Right ventricle myocardium inferior (tissue), 1 donor: ENCODE results near the gene ABCC10. TPM values are rescaled to one million over a fixed set of nuclear protein-coding genes. Genes with fewer than 3 reads are reported as not detected.

ENCODE experiments used
- ATAC-seq: fragments of 200-7000 bp; cut with Tn5 transposase; one replicate; pipeline ENCODE4 v1.9.1; 2020; ENCODE audit warnings: mild to moderate bottlenecking, moderate library complexity
- DNase-seq: peaks from one replicate; pipeline ENCODE4 v3.0.0; 2021; ENCODE audit errors: missing footprints
- intact Hi-C: fragments of 100-400 bp; cut with DNase I; formaldehyde crosslinking; loops from one replicate; pipeline ENCODE4 v1.11.0; 2022
- total RNA-seq: library from RNA; stranded (reverse); fragmentation: NEBNext Ultra II Directional; extraction: Animal tissue kit (Norgen Biotek cat#: 25700); gene quantifications from one replicate; pipeline ENCODE4 v1.2.1, GENCODE V29; 2021
- donor health status: DM: no; HTN: yes; CAD: no; lungs with severe emphysema.

ABCC10 gene
- total RNA-seq, 1 donor from 2014 or later = 14.8 TPM

DNA sequence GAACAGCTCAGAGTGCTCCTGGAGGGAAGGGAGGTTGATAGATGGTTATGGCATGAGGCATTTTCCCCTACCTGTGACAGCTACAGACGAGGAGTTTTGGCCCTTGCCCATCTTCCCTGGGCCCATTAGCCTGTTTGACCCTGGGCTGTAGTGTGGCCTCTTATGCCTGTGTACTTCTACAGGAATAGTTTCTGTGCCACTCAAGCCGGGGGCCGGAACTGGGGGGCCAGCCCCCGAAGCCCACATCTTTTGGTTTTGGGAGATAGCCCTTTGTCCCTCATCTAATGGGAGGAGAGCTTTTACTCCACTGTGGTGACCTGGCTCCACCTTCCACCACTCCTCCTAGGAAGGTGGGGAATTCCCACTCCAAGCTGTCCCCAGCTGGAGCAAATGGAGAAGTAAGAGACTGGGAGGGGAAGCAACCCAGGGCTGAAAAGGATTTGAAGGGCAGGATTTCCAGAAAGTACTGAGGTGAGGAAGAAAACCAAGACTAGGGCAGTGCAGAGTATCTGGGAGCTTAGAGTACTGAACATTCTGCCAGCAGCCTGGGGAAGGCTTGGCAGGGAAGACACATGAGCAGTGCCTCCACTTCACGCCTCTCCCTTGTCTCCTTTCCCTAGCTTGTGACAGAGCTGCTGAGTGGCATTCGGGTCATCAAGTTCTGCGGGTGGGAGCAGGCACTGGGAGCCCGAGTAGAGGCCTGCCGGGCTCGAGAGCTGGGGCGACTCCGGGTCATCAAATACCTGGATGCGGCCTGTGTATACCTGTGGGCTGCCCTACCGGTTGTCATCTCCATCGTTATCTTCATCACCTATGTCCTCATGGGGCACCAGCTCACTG lies 6.9 kb downstream of the ABCC10 start:
- ATAC-seq = peak; percentile 83
- DNase-seq = no peak
- intact Hi-C loops = no loop called here

DNA sequence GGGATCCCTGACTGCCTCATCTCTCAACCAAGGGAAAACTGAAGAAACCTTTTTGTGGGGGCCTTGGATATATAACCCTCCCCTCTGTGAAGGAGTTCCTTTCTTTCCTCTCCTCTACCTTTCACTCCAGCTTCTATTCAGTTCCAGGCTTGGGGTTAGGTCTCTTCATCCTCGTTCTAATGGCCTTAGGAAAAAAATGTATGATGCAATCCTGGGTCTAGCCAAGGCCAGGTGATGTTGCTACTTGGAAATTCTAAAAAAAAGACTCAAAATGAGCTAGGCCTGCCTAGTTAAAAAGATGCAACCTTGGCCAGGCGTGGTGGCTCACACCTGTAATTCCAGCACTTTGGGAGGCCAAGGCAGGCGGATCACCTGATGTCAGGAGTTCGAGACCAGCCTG lies 7.6 kb downstream of the ABCC10 start:
- no peak for ATAC-seq
- no peak for DNase-seq
- intact Hi-C loops = no loop called here

DNA sequence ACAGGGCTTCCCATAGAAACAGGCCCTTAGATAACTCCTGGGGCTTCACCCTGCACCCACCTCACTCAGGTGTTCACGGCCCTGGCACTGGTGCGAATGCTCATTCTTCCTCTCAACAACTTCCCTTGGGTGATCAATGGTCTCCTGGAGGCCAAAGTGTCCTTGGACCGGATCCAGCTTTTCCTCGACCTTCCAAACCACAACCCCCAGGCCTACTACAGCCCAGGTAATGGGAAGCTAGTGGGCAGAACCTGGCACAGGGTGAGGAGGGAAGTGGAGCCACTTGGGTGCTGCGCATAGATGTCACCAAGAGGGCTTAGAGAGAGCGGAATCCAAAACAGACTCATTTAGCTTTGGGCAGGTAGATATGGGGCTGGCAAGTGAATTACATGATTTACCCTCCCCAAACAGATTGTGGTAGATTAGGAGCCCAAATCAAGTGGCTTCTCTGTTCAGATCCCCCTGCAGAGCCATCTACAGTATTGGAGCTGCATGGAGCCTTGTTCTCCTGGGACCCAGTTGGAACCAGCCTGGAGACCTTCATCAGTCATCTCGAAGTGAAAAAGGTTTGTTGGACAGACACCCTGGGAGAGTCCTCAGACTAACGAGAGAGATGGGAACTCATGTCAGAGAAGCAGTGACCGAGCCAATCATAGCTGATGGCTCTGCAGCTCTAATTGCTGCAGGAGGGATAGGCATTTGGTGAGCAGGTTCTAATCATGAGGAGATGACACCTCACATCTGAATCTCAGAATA lies 8.5 kb downstream of the ABCC10 start:
- intact Hi-C loops = no loop called here
- no peak for DNase-seq
- no peak for ATAC-seq

DNA sequence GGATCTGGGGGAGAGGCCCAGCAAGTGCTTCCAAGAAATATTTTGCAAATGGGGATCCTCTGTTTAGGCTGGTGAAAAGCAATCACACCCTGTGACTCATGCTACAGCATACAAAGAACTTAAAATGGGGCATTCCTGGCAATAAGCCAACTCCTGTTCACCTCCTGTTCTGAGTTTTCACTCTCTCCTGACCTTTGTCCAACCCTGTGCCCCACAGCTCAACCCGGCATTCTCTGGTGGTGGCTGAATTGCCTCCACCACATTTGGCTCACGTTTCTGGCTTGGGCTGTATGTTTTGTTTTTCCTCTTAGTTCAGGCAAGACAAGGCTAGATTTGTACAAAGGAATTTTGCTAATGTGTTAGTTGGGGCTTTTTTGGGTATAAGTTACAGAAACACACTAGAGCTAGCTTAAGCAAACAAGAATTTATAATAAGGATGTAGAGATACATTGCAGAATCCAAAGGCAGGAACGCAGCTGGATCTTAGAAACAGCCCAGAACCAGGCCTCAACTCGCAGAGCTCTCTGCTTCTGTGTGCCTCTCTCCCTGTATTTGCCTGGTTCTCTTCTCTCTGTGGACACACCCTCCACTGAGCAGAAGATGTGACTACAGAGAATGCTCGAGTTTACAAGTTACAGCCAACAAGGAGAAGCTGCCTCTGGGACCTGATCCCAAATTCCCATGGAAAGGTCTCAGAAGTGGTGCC lies 9.4 kb downstream of the ABCC10 start:
- intact Hi-C loops = no loop called here
- ATAC-seq (peak; percentile 17), DNase-seq (no peak)

DNA sequence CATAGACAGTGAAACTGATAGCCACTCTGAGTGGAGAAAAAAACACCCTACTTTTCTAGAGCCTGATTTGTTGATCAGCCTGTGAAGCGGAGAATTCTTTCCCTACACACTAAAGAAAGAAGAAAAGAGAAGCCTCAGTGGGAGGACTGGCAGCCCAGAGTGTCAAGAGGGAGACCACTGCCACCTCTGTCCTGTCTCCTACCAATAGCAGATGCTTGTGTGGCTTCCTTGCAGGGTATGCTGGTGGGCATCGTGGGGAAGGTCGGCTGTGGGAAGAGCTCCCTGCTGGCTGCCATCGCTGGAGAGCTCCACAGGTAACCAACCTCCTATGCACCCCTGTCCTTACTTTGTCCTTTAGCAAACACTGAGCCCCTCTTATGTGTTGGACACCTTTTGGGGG lies 10.4 kb downstream of the ABCC10 start:
- intact Hi-C loops = no loop called here
- no peak for ATAC-seq
- DNase-seq = no peak

DNA sequence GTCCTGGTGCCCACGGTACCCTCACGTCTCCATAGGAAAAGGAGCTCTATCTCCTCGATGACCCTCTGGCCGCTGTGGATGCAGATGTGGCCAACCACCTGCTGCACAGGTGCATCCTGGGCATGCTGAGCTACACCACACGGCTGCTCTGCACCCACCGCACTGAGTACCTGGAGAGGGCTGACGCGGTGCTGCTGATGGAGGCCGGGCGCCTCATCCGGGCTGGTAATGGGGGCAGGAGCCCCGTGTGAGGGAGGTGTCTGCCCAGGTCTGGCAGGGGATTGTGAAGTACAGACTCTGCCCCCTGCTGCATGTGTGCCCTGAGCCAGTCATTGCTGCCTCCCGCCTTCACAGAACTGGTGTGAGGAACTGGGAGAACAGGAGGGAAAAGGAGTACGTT lies 15.6 kb downstream of the ABCC10 start:
- intact Hi-C loops = no loop called here
- no peak for ATAC-seq
- DNase-seq = no peak

DNA sequence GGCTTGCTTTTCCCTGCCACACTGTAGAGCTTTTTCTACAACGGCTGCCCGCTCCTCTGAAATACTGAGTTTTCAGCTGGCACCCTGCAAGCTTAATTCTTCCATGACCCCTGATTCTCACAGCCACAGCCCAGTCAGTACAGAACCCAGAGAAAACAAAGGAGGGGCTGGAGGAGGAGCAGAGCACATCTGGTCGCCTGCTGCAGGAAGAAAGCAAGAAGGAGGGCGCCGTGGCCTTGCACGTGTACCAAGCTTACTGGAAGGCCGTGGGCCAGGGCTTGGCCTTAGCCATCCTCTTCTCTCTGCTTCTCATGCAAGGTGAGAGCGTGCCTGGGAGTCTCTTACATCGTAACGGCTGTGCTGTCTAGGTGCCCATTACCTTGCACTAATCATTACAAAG lies 16.7 kb downstream of the ABCC10 start:
- ATAC-seq = no peak
- intact Hi-C loops = no loop called here
- no peak for DNase-seq

DNA sequence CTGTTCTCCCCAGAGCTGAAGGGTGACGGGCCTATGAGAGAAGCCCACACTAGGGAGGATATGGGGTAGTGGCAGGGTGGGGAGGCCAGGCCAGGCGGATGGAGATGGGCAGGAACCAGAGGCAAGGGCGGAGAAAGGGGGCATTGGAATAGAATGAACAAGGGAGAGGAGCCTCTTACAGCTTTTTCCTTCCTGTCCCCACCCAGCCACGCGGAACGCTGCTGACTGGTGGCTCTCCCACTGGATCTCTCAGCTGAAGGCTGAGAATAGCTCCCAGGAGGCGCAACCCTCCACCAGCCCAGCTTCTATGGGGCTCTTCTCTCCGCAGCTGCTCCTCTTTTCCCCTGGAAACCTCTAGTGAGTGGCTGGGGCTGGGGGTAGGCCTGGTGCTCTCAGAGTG lies 17.2 kb downstream of the ABCC10 start:
- no peak for ATAC-seq
- DNase-seq = no peak
- intact Hi-C loops = no loop called here

DNA sequence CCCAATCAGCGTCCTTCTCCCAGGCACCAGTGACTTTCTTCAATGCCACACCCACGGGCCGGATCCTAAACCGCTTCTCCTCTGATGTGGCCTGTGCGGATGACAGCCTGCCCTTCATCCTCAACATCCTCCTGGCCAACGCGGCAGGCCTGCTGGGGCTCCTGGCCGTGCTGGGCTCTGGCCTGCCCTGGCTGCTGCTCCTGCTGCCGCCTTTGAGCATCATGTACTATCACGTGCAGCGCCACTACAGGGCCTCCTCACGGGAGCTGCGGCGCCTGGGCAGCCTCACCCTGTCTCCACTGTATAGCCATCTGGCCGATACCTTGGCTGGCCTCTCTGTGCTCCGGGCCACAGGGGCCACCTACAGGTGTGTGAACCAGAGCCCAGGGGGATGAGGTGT lies 18.2 kb downstream of the ABCC10 start:
- intact Hi-C loops = no loop called here
- DNase-seq = no peak
- no peak for ATAC-seq

DNA sequence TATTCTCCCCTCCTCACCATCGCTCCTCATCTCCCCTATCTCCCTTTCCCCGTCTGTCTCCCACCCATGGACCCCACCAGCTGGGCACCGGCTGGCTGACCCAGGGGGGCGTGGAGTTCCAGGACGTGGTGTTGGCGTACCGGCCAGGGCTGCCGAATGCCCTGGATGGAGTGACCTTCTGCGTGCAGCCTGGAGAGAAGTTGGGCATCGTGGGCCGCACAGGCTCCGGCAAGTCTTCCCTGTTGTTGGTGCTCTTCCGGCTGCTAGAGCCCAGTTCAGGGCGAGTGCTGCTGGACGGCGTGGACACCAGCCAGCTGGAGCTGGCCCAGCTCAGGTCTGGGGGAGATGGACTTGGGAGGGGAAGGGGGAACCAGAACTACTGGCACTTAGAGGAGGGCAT lies 20.3 kb downstream of the ABCC10 start:
- intact Hi-C loops = no loop called here
- ATAC-seq (no peak), DNase-seq (no peak)

DNA sequence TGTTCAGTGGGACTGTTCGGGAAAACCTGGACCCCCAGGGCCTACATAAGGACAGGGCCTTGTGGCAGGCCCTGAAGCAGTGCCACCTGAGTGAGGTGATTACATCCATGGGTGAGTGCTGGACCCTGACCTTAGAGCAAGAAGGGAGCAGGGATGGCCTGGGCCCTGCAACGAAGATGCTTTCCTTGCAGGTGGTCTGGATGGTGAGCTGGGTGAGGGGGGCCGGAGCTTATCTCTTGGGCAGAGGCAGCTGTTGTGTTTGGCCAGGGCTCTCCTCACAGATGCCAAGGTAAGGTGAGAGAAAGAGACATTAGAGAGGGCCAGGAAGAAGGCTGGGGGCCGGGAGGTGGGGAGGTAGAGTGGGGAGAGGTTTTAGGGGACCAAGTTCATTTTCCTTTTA lies 21.6 kb downstream of the ABCC10 start:
- DNase-seq (no peak), ATAC-seq (no peak)
- intact Hi-C loops = no loop called here

DNA sequence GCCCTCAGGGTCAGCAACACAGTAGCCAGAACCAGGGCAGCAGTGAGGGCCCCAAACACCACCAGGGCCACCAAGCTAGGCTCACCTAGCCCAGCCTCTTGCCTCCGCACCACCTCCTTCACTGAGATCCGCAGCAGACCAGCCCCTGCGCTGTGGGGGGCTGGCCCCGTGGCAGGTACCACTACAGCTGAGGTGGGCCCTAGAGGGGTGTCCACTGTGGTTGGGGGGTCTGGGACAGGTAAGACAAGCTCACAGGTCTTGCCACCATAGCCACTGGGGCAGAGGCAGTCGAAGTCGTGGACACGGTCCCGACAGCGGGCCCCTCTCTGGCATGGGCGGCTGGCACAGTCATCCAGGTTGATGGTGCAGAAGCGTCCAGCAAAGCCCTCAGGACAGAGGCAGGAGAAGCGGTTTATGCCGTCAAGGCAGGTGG lies 23.4 kb downstream of the ABCC10 start:
- intact Hi-C loops = loop anchor here (5.0 kb wide), 1 partner anchor 63 kb away; no protein-coding TSS in a partner anchor
- ATAC-seq (no peak), DNase-seq (no peak)

DNA sequence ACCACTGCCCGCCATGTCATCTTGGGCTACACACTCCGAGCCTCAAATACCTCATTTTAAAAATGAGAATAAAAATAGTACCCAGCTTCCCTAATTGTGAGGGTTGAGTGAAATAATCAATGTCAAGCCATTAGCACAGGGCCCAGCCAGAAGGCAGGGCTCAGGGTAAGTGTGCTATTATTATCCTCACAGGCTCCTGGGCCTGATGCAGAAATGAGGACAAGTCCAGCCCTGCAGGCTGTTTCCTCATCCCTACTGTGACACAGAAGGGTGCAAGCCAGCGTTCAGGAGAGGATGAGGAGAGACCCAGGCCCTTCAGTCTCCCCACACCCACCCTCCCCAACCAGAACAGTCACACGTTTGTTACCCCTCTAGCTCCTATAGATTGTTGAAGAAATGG lies 24.0 kb downstream of the ABCC10 start:
- DNase-seq (no peak), ATAC-seq (no peak)
- intact Hi-C loops = loop anchor here (5.0 kb wide), 1 partner anchor 64 kb away; no protein-coding TSS in a partner anchor

DNA sequence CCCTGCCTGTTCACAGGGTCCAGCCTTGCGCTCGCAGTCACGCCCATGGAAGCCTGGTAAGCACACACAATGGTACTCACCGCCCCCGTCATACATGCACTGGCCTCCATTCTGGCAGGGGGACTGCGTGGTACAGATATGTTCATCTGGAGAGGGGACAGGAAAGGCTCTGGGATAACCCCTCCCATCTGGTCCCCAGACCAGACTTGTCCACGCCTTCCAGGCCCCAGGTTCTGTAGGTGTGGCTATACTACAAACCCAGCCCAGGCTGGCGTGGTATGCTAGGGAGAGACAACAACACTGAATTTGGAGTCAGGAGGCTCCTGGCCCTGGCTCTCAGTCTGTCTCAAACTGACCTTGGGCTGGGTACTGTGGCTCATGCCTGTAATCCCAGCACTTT lies 24.6 kb downstream of the ABCC10 start:
- intact Hi-C loops = loop anchor here (5.0 kb wide), 1 partner anchor 65 kb away; no protein-coding TSS in a partner anchor
- DNase-seq = no peak
- ATAC-seq = no peak

DNA sequence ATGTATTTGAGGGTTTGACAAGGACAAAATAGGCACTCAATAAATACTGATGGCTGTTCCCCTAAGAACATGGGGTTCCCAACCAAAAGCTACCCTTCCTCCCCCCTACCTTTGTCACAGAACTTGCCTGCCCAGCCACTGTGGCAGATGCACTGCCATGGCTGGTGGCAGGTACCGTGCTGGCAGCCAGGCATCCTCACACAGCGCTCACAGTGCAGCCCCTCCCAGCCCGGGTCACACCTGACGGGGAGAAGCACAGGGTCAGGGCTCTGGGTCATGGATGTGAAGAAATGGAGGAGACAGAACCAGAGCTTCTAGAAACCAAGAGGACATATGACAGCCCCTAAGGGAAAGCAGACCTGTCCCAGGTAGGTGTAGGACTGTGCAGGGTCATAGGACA lies 25.6 kb downstream of the ABCC10 start:
- ATAC-seq (no peak), DNase-seq (no peak)
- intact Hi-C loops = loop anchor here (5.0 kb wide), 1 partner anchor 66 kb away; no protein-coding TSS in a partner anchor

DNA sequence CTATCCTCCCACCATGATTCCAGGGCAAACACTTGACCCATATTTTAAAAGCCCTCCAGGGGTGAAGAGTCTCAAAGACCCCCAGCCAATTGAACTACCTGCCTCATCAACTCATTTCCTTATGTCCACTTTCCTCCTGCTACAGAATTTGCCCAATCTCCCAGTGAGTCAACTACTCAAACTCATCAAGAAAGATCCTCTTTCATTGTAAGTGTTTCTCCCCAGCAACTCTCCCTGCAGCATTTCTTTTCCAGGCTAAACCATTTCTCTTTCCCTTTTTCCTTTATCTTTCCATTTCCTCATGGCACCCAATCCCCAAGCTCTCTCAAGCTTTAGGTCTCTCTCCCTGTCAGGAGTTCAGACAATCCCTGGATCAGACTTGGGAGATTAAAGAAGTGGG lies 26.5 kb downstream of the ABCC10 start:
- intact Hi-C loops = loop anchor here (1.0 to 5.0 kb wide), 3 partner anchors 43 to 67 kb away; no protein-coding TSS in a partner anchor
- no peak for ATAC-seq
- no peak for DNase-seq

DNA sequence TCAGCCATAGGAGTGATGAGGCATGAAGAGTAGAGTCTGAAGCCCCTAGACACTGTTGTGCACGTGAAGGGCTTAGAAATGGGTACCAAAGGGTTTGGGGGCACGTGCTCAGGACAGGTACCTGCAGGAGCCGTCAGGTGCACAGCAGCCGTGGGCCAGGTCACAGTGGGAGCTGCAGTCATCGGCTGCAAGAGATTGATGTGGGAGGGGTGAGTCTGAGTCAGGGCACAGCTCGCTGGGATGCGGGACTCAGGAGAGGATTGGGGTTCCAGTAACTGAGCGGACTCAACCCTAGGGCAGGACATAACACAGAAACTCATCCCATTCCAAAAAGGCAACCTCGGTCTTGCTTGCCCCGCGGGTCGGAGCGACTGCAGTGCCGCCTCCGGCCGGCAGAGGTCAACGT lies 27.0 kb downstream of the ABCC10 start:
- intact Hi-C loops = loop anchor here (1.0 to 5.0 kb wide), 3 partner anchors 43 to 67 kb away; no protein-coding TSS in a partner anchor
- ATAC-seq = no peak
- no peak for DNase-seq

DNA sequence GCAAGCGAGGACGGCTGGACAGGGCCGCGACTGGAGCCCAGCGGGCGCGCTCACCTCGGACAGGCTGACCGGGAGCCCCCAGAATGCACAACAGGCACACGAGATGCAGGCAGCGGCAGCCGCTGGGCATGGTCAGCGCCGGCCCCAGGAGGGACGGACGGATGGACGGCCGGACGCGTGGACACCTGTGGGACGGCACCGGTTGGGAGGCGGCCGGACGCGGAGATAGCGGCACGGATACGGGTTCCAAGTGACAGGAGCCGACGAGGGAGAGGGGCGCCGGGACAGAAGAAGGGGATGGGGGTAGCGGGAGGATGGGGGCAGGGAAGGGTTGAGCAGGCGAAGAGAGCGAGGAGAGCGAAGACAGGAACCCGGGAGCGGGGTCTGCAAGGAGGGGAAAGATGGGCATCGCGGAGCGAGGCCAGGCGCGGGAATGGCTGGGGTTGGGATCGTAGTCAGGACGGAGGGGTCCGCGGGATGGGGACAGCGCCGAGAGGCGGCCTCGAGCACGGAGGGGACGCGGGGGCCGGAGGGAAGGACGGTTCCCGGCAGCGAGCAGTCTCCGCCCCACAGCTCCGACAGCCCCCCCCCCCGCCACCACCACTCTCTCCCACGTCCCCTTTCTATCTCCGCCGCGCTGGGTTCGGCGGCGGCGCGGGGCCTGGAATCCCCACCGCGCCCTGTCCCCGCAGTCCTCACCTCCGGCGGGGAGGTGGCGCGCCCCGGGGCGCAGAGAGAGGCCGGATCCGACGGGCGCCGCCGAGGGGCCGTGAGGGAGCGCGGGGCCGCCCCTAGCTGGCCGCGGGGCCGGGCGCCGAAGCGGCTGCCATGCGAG lies 27.6 kb downstream of the ABCC10 start:
- intact Hi-C loops = loop anchor here (1.0 to 5.0 kb wide), 3 partner anchors 42 to 68 kb away; no protein-coding TSS in a partner anchor
- peak; percentile 90 for ATAC-seq
- peak; percentile 93 for DNase-seq
